Measurements from ENCODE around the gene PTCD1.
"Not testable (repeated sequence)": the region's sequence is repeated elsewhere in the genome, so short reads cannot be mapped to it uniquely, and the experiment has no call there.

The PTCD1 gene

GRCh38 chr7:99385564-99385963 lies 53.0 kb downstream of the PTCD1 start:
- no peak for TF ChIP-seq CTCF (conservative IDR thresholded peaks at IDR 0.05)

GRCh38 chr7:99384523-99384922 lies 54.1 kb downstream of the PTCD1 start:
- H3K27ac ChIP-seq: no peak overlapping the region
- no peak for TF ChIP-seq CTCF (conservative IDR thresholded peaks at IDR 0.05)

More at GRCh38 chr7:99385564-99385963, 53.0 kb downstream of the PTCD1 start:
- no peak overlapping the region for H3K27ac ChIP-seq

- TF ChIP-seq CTCF (conservative IDR thresholded peaks at IDR 0.05): no peak
- H3K27ac ChIP-seq: no peak overlapping the region
Observed at GRCh38 chr7:99383791-99384370, 54.7 kb downstream of the PTCD1 start.

GRCh38 chr7:99383203-99383602 lies 55.4 kb downstream of the PTCD1 start:
- no peak for TF ChIP-seq CTCF (conservative IDR thresholded peaks at IDR 0.05)
- no peak overlapping the region for H3K27ac ChIP-seq

- no peak for TF ChIP-seq CTCF (conservative IDR thresholded peaks at IDR 0.05)
- no peak overlapping the region for H3K27ac ChIP-seq
Observed at GRCh38 chr7:99381664-99382075, 56.9 kb downstream of the PTCD1 start.

GRCh38 chr7:99380823-99381663 lies 57.6 kb downstream of the PTCD1 start:
- no peak for TF ChIP-seq CTCF (conservative IDR thresholded peaks at IDR 0.05)
- no peak overlapping the region for H3K27ac ChIP-seq

- no peak for TF ChIP-seq CTCF (conservative IDR thresholded peaks at IDR 0.05)
- no peak overlapping the region for H3K27ac ChIP-seq
Observed at GRCh38 chr7:99380032-99380822, 58.4 kb downstream of the PTCD1 start.

- not testable (repeated sequence) for H3K27ac ChIP-seq
Observed at GRCh38 chr7:99379693-99380031, 58.9 kb downstream of the PTCD1 start.

Measured in VCaP (cell line).